Neural cell (in vitro differentiated cells): ENCODE data around the gene NMT1.

Source experiments
- EP300 ChIP-seq: fragments of 450-650 bp; conservative IDR thresholded peaks from 2 replicates; pipeline ENCODE4 v1.6.1; 2014; ENCODE audit warnings: antibody characterized with exemption, mild to moderate bottlenecking, moderate library complexity; ENCODE audit not compliant: poor library complexity, severe bottlenecking
- EZH2 ChIP-seq: fragments of 200-600, 300-800 bp; shearing (Covaris generic), sonication (generic); IDR thresholded peaks from 2 replicates; pipeline ENCODE4 v1.6.1; 2014; ENCODE audit warnings: antibody characterized with exemption, low read length, borderline replicate concordance, mild to moderate bottlenecking; ENCODE audit not compliant: insufficient read depth, poor library complexity, severe bottlenecking
- POLR2AphosphoS5 ChIP-seq: IDR thresholded peaks from 2 replicates; pipeline ENCODE4 v1.6.1; 2012
- RAD21 ChIP-seq: fragments of 450-650 bp; conservative IDR thresholded peaks from 2 replicates; pipeline ENCODE4 v1.6.1; 2014; ENCODE audit warnings: antibody characterized with exemption, mild to moderate bottlenecking, moderate library complexity
- SMC3 ChIP-seq: fragments of 450-650 bp; conservative IDR thresholded peaks from 2 replicates; pipeline ENCODE4 v1.6.1; 2014; ENCODE audit warnings: antibody characterized with exemption, mild to moderate bottlenecking, moderate library complexity; ENCODE audit not compliant: poor library complexity
- TAF1 ChIP-seq: IDR thresholded peaks from 2 replicates; pipeline ENCODE4 v1.6.1; 2012; ENCODE audit warnings: low read depth
- TF ChIP-seq, protein P1 (sequence below): fragments of 450-650 bp; IDR thresholded peaks from 2 replicates; pipeline ENCODE4 v1.5.1; 2014; ENCODE audit warnings: antibody characterized with exemption, mild to moderate bottlenecking, moderate library complexity; ENCODE audit not compliant: poor library complexity, severe bottlenecking

DNA sequence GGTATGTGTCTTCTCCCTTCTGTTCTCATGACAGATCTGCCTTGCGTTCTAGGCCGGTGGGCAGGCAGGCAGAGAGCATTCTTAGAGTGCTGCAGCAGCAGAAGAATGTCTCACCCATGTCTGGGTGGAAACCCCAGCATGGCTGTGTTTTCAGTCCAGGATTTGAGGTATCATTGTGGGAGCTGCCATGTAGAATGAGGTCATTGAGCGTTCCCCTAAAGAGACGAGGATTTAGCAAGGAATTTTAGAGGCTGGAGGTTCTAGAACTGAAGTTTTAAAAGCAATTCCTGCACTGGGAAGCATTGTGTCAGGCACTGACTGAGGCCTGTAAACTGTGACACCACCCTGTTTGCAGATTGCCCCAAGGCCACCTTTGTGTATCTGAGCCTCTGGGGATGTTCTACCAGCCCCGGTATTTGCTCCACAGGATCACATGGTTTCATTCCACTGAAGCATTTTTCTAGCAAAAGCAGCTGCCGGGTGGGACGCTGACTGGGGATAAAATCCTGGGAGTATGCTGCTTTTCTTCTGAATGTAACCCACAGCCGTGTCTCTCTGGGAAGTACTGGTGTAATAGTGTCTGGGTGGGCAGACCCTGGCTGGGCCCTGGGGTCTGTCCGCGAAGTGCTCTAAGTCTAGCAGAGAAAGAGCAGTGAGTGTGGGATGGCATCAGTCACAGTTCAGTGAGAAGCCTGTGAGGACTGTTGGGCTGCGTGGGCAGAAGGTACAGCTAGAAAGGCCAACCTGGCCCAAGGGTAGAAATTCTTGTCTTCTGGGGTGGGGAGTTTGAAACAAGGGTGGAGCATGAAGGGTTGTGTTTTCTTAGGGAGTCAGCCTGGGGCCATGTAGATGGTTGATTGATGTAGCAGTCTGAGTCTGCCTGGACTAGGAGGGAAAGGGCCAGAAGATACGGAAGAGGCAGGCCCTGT is 41.0 kb downstream of the NMT1 start:
- TF ChIP-seq RAD21 (no peak), EZH2 (no peak), TAF1 (no peak), EP300 (no peak), SMC3 (no peak), POLR2AphosphoS5 (no peak)
- TF ChIP-seq, protein P1, sequence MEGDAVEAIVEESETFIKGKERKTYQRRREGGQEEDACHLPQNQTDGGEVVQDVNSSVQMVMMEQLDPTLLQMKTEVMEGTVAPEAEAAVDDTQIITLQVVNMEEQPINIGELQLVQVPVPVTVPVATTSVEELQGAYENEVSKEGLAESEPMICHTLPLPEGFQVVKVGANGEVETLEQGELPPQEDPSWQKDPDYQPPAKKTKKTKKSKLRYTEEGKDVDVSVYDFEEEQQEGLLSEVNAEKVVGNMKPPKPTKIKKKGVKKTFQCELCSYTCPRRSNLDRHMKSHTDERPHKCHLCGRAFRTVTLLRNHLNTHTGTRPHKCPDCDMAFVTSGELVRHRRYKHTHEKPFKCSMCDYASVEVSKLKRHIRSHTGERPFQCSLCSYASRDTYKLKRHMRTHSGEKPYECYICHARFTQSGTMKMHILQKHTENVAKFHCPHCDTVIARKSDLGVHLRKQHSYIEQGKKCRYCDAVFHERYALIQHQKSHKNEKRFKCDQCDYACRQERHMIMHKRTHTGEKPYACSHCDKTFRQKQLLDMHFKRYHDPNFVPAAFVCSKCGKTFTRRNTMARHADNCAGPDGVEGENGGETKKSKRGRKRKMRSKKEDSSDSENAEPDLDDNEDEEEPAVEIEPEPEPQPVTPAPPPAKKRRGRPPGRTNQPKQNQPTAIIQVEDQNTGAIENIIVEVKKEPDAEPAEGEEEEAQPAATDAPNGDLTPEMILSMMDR: no peak
